ENCODE measurements around the gene SLC9A9.
A peak's percentile ranks its signal among the peaks of the same experiment; 100 is the strongest.

Gene SLC9A9

DNA sequence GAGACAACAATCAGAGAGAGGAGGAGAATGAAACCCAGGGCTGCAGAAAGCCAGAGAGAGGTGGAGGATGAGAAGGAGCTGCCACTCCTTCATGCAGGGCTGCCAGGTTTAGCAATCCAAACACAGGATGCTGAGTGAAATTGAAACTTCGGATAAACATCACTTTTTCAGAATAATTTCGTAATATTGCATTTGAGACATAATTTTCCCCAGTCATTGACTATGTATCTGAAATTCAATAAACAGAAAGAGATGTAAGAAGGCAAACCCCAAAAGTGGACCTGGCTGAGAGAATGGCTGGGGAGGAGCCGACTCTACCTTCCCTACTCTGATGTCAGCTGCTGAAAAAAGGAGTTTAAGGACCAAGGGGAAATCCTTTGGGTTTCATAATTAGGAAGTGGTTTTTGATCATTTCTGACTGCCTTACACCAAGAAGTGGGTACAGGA lies 33.8 kb downstream of the SLC9A9 start:
- DNase-seq (ENCODE audit: low read depth in 2 of 2) = no peak
- TF ChIP-seq, protein P1, sequence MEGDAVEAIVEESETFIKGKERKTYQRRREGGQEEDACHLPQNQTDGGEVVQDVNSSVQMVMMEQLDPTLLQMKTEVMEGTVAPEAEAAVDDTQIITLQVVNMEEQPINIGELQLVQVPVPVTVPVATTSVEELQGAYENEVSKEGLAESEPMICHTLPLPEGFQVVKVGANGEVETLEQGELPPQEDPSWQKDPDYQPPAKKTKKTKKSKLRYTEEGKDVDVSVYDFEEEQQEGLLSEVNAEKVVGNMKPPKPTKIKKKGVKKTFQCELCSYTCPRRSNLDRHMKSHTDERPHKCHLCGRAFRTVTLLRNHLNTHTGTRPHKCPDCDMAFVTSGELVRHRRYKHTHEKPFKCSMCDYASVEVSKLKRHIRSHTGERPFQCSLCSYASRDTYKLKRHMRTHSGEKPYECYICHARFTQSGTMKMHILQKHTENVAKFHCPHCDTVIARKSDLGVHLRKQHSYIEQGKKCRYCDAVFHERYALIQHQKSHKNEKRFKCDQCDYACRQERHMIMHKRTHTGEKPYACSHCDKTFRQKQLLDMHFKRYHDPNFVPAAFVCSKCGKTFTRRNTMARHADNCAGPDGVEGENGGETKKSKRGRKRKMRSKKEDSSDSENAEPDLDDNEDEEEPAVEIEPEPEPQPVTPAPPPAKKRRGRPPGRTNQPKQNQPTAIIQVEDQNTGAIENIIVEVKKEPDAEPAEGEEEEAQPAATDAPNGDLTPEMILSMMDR (IDR thresholded peaks at IDR 0.05; ENCODE audit: low read depth, low read length) = no peak
- H3K4me3 ChIP-seq (replicated peaks in 1 of 2; ENCODE audit: low read depth in 2 of 2, low read length in 2 of 2) = no peak overlapping the region

DNA sequence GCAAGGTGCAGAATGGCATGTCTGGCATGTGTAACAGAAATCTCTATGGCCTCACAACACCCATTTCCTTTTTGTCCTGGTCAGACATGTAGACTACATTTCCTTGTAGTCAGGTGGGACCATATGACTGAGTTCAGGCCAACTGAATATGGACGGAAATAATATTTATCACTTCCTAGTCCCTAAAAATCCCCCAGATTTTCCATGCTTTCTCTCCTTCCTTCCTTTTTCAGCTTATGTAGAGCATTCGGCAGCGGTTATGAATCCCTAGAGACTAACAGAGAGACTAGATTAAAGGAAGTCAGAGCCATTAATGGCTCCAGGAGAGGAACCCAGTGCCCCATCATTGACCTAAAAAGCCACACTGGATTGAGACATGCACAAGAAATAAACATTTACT lies 35.8 kb downstream of the SLC9A9 start:
- DNase-seq (ENCODE audit: low read depth in 2 of 2) = no peak
- TF ChIP-seq, protein P1 (IDR thresholded peaks at IDR 0.05; ENCODE audit: low read depth, low read length) = no peak
- H3K4me3 ChIP-seq (replicated peaks in 1 of 2; ENCODE audit: low read depth in 2 of 2, low read length in 2 of 2) = no peak overlapping the region

DNA sequence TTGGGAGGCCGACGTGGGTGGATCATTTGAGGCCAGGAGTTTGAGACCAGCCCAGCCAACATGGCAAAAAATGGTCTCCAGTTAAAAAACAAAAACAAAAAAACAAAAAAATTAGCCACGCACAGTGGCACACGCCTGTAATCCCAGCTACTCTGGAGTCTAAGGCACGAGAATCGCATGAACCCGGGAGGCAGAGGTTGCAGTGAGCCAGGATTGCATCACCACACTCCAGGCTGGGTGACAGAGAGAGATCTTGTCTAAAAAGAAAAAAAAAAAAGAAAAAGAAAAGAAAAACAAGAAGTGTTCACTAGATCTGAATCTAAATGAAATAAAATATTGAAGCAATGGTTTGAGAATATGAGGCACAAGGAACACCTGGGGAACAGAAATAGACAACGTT lies 36.7 kb downstream of the SLC9A9 start:
- no peak for DNase-seq (ENCODE audit: low read depth in 2 of 2)
- H3K4me3 ChIP-seq (replicated peaks in 1 of 2; ENCODE audit: low read depth in 2 of 2, low read length in 2 of 2) = no peak overlapping the region

DNA sequence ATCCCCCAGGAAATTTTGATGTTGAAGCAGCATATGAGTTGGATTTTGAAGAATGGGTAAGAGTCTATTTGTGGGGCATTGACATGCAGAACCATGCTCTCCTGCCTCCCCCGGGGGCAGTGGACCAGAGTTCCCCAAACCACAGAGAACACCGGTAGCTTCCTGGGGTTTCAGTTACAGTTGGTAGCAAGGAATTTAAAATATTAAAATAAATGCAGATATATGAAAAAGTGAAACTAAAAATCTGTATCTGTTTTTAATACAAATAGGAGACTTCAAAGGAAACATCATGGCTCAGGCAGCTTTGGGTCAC lies 37.4 kb downstream of the SLC9A9 start:
- TF ChIP-seq, protein P1 (IDR thresholded peaks at IDR 0.05; ENCODE audit: low read depth, low read length) = no peak
- H3K4me3 ChIP-seq (replicated peaks in 1 of 2; ENCODE audit: low read depth in 2 of 2, low read length in 2 of 2) = no peak overlapping the region
- no peak for DNase-seq (ENCODE audit: low read depth in 2 of 2)

More for the DNA sequence above, 36.7 kb downstream of the SLC9A9 start:
- TF ChIP-seq, protein P1 (IDR thresholded peaks at IDR 0.05; ENCODE audit: low read depth, low read length) = no peak

DNA sequence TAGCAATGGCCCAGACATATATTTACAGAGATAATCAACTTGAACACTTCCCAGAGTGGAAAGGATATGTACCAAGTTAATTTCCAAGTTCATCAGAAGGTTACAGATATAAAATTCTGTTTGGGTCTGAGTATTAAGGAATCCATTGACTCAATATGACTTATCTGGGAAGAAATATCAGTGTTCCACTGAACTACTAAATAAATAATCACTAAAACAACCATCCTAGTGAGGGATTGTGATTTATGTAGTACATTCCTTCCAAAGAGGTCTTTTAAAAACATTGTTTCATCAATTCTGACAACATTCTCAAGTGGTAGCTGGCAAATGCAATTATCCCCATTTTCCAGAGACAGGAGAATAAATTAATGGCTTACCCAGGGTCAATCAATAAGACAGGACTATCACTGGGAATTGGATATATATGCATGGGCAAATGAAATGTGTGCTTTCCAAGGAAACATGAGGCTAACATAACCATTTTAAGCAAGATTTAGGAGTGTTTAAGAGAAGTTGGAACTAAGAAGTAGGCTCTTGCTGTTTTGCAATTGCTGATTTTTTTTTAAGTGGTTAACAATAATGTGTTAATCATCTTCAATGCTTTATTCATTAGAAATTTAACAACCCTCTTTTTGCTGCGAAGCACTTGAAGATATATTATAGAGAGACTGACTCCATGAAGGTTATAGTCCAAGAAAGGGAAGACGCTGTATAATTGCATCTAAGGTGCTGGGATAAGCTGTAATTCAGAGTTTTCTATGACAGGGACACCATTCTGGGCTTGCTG lies 37.9 kb downstream of the SLC9A9 start:
- TF ChIP-seq, protein P1 (IDR thresholded peaks at IDR 0.05; ENCODE audit: low read depth, low read length) = no peak
- no peak for DNase-seq (ENCODE audit: low read depth in 2 of 2)
- H3K4me3 ChIP-seq (replicated peaks in 1 of 2; ENCODE audit: low read depth in 2 of 2, low read length in 2 of 2) = no peak overlapping the region

DNA sequence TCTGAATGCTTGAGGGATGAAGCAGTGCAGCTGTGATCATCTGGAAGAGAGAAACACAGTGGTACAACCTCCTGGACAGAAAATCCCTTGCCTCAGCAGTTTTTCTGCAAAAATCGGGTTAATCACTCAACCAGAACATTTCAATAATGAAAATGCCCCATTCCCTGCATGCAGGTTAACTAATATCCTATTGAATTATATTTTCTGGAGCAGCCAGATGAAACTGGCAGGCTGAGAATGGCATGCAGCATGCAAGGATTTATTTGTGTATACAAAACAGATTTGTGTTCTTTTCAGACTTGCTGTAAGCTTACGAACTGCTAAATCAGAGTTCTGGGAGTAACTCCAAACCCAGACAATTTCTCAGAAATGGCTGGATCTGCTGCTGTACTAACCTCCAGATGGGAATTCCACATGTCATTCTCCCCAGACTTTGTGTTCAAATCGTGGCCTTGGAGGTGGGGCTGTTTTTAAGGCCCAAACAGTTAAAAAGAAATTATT lies 39.1 kb downstream of the SLC9A9 start:
- TF ChIP-seq, protein P1 (IDR thresholded peaks at IDR 0.05; ENCODE audit: low read depth, low read length) = no peak
- H3K4me3 ChIP-seq (replicated peaks in 1 of 2; ENCODE audit: low read depth in 2 of 2, low read length in 2 of 2) = no peak overlapping the region
- DNase-seq (ENCODE audit: low read depth in 2 of 2) = peak in 1 of 2 donors; percentile 54
